Muscle layer of duodenum (tissue), 2 donors: ENCODE data around the gene GBF1.

Experiments used
- H3K27ac ChIP-seq: one replicate; pipeline ENCODE4 v1.7.0; 2013; ENCODE audit warnings: mild to moderate bottlenecking, low read length
- H3K27me3 ChIP-seq: one replicate; pipeline ENCODE4 v1.7.0; 2013; ENCODE audit warnings: low read depth, mild to moderate bottlenecking, control low read depth, low read length
- H3K36me3 ChIP-seq, 2 donors: one replicate each; pipeline ENCODE4 v1.7.0; 2013; ENCODE audit warnings: low read length in 2 of 2, control low read depth in 1 of 2, mild to moderate bottlenecking in 1 of 2; ENCODE audit not compliant: insufficient read depth in 2 of 2, control insufficient read depth in 1 of 2
- H3K4me1 ChIP-seq, 2 donors: one replicate each; pipeline ENCODE4 v1.7.0; 2013; ENCODE audit warnings: low read length in 2 of 2, mild to moderate bottlenecking in 2 of 2, control low read depth in 1 of 2, moderate library complexity in 1 of 2; ENCODE audit not compliant: insufficient read depth in 2 of 2, control insufficient read depth in 1 of 2
- H3K4me3 ChIP-seq, 2 donors: one replicate each; pipeline ENCODE4 v1.7.0; 2013; ENCODE audit warnings: low read length in 2 of 2, low read depth in 1 of 2, mild to moderate bottlenecking in 1 of 2
- H3K9me3 ChIP-seq, 2 donors: one replicate each; pipeline ENCODE4 v1.7.0; 2013; ENCODE audit warnings: low read length in 2 of 2, control low read depth in 1 of 2, mild to moderate bottlenecking in 1 of 2; ENCODE audit not compliant: control insufficient read depth in 1 of 2
- donor health status: healthy.

GBF1 gene

DNA sequence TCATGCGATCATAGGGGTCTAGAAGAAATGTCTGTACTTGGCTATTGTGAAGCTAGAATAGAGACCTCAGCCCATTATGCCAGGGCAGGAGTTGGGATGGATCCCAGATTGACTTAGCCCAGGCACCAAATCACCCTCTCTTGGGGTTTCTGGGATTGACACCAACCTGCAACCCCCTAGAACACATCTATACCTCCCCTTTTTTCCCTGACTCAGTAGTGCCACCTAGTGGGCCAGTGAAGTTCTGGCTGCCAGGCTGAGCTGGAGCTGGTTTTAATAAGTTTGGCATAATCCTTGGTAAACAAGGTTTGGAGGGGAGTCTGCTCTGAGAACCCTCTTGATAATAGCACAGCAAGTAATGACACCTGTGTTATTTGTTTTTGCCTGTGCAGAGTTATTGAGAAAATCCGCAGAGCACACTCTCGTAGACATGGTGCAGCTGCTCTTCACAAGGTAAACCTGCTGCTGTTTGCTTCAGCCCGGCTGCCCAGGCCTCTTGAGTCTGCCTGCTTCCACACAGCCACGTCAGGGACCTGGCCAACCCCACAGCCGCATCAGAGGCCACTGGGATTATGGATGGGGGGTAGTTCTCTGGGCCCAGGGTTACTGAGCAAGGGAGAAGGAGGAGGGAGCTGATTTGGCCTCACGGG is 106.9 kb downstream of the GBF1 start:
- no peaks in the 10 kb centered on the region for H3K9me3 ChIP-seq
- peaks cover 38 to 43% of the 10 kb centered on the region in 2 donors for H3K36me3 ChIP-seq
- H3K4me3 ChIP-seq, result no peak overlapping the region
- H3K27me3 ChIP-seq, result no peaks in the 10 kb centered on the region
- no peaks in the 10 kb centered on the region for H3K4me1 ChIP-seq
- no peak overlapping the region for H3K27ac ChIP-seq

- Histone ChIP-seq H3K4me3 (no peak overlapping the region), H3K36me3 (peaks cover 59 to 64% of the 10 kb centered on the region in 2 donors), H3K4me1 (no peaks in the 10 kb centered on the region), H3K9me3 (no peaks in the 10 kb centered on the region), H3K27ac (no peak overlapping the region), H3K27me3 (no peaks in the 10 kb centered on the region)
These were observed 109.1 kb downstream of the GBF1 start for GRCh38 chr10:102354451-102354850.

DNA sequence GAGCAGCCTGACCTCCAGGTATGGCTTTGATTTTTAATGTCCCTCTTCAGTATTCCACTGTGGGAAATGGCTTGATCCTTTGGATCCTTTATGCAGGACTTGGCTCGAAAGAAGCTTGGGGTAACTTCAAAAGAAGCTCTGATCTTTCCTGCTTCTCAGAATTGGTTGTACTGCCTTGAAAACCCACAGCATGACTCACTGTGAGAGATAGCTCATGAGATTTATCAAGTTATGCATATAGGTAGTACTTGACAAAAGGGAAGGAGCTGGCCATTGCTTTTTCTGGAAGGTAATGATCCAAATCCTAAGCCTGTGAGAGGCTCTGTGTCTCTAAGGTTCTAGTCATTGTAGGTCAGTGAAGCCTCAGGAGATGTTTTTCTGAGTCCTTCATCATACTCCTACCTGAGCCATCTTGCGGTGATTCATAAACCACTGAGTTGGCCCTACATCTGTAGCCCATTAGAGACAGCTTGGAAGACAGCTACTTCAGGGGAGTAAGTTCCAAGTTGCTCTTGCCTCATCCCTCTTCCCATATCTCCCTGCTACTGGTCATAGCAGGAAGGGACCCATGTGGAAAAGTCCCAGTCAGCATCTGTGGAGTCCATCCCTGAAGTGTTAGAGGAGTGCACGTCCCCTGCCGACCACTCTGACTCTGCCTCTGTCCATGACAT is 113.5 kb downstream of the GBF1 start:
- Histone ChIP-seq H3K27me3 (no peaks in the 10 kb centered on the region), H3K36me3 (peaks cover 71 to 78% of the 10 kb centered on the region in 2 donors), H3K4me1 (no peaks in the 10 kb centered on the region), H3K4me3 (no peak overlapping the region), H3K27ac (no peak overlapping the region), H3K9me3 (no peaks in the 10 kb centered on the region)

DNA sequence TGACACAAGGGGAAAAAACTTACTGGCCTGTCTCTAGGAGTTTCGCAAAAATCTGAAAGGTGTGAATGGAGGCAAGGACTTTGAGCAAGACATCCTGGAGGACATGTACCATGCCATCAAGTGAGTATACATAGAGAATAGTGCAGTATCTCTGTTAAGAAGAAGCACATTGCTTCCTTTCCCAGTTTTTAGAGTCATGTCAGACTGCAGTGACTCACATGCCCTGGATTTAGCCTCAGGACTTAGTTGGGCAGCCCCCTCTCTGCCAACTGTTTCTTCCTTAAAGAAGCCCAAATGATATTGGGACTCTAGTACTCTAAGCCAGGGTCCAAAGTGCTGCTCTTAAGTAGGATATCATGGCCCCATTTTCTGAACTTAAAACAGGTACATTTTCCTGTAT is 122.1 kb downstream of the GBF1 start:
- Histone ChIP-seq H3K36me3 (peaks cover 74 to 94% of the 10 kb centered on the region in 2 donors), H3K27me3 (no peaks in the 10 kb centered on the region), H3K27ac (no peak overlapping the region), H3K4me1 (no peaks in the 10 kb centered on the region), H3K4me3 (no peak overlapping the region), H3K9me3 (peaks cover 0 to 6% of the 10 kb centered on the region in 2 donors)

DNA sequence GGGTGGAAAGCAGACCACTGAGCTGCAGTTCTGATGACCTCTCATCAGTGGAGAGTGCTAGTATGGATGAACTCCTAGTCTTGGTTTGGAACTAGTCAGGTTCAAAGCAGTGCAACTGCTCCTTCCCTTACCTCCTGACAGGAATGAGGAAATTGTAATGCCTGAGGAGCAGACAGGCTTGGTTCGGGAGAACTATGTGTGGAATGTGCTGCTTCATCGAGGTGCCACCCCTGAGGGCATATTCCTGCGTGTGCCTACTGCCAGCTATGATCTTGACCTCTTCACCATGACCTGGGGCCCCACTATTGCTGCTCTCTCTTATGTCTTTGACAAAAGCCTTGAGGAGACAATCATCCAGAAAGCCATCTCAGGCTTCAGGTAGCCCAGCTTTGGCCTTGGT is 122.7 kb downstream of the GBF1 start:
- Histone ChIP-seq H3K27ac (no peak overlapping the region), H3K4me1 (no peaks in the 10 kb centered on the region), H3K4me3 (no peak overlapping the region), H3K27me3 (no peaks in the 10 kb centered on the region), H3K9me3 (peaks cover 0 to 6% of the 10 kb centered on the region in 2 donors), H3K36me3 (peaks cover 73 to 92% of the 10 kb centered on the region in 2 donors)

DNA sequence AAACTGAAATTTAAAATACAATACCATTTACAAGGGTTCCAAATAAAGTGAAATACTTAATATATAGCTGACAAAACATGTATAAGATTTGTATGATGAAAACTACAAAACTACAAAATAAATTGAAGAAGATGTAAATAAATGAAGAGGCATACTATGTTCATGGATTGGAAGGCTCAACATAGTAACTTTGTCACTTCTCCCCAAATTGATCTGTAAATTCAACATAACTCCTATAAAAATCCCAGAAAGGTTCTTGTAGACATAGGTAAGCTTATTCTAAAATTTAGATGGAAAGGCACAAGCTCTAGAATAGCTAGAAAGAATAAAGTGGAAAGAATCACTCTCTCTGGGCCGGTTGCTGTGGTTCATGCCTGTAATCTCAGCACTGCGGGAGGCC is 126.0 kb downstream of the GBF1 start:
- H3K27me3 ChIP-seq, result no peaks in the 10 kb centered on the region
- no peak overlapping the region for H3K27ac ChIP-seq
- H3K4me3 ChIP-seq, result no peak overlapping the region
- peaks cover 70 to 90% of the 10 kb centered on the region in 2 donors for H3K36me3 ChIP-seq
- H3K9me3 ChIP-seq, result peaks cover 0 to 6% of the 10 kb centered on the region in 2 donors
- no peaks in the 10 kb centered on the region for H3K4me1 ChIP-seq

DNA sequence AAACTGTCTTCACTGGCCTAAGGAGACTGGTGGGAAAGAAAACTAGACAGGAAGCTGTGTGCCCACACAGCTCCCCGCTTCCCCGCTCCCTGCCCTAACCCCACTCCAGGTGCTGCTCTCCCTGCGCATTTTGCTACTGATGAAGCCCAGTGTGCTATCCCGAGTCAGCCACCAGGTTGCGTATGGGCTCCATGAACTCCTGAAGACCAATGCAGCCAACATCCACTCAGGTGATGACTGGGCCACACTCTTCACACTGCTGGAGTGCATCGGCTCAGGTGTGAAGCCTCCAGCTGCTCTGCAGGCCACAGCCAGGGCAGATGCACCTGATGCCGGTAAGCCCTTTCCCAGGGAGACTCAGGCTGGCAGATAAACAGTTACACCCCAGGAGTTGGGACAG is 129.9 kb downstream of the GBF1 start:
- H3K27me3 ChIP-seq, result no peaks in the 10 kb centered on the region
- peaks cover 54 to 80% of the 10 kb centered on the region in 2 donors for H3K36me3 ChIP-seq
- H3K9me3 ChIP-seq, result peaks cover 0 to 6% of the 10 kb centered on the region in 2 donors
- H3K4me1 ChIP-seq, result no peaks in the 10 kb centered on the region
- H3K4me3 ChIP-seq, result no peak overlapping the region
- H3K27ac ChIP-seq, result no peak overlapping the region

- H3K36me3 ChIP-seq, result peaks cover 52 to 79% of the 10 kb centered on the region in 2 donors
- H3K9me3 ChIP-seq, result peaks cover 0 to 4% of the 10 kb centered on the region in 2 donors
These were observed 130.5 kb downstream of the GBF1 start for GRCh38 chr10:102375867-102376266.

DNA sequence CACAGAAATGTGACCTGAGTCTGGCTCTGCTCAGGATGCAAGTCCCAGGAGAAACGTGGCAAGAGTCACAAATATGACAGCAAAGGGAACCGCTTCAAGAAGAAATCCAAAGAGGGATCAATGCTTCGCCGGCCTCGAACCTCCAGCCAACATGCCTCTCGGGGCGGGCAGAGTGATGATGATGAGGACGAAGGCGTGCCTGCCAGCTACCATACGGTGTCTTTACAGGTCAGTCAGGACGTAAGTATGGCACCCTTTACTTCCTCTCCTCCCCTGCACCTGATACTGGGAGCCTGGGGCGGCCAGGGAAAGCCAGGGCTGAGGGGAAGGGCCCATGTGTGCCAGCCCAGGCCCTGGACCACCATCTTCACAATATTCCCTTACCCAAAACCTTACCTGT is 131.6 kb downstream of the GBF1 start:
- H3K36me3 ChIP-seq, result peaks cover 50 to 78% of the 10 kb centered on the region in 2 donors

More at GRCh38 chr10:102375867-102376266, 130.5 kb downstream of the GBF1 start:
- no peaks in the 10 kb centered on the region for H3K27me3 ChIP-seq
- no peaks in the 10 kb centered on the region for H3K4me1 ChIP-seq
- no peak overlapping the region for H3K4me3 ChIP-seq
- no peak overlapping the region for H3K27ac ChIP-seq

GRCh38 chr10:102379383-102379782 is 134.1 kb downstream of the GBF1 start:
- Histone ChIP-seq H3K9me3 (no peaks in the 10 kb centered on the region), H3K36me3 (peaks cover 50 to 77% of the 10 kb centered on the region in 2 donors), H3K27me3 (no peaks in the 10 kb centered on the region), H3K4me3 (no peak overlapping the region), H3K27ac (no peak overlapping the region), H3K4me1 (no peaks in the 10 kb centered on the region)

More for the DNA sequence above, 131.6 kb downstream of the GBF1 start:
- Histone ChIP-seq H3K4me3 (no peak overlapping the region), H3K9me3 (no peaks in the 10 kb centered on the region), H3K4me1 (no peaks in the 10 kb centered on the region), H3K27me3 (no peaks in the 10 kb centered on the region), H3K27ac (no peak overlapping the region)

DNA sequence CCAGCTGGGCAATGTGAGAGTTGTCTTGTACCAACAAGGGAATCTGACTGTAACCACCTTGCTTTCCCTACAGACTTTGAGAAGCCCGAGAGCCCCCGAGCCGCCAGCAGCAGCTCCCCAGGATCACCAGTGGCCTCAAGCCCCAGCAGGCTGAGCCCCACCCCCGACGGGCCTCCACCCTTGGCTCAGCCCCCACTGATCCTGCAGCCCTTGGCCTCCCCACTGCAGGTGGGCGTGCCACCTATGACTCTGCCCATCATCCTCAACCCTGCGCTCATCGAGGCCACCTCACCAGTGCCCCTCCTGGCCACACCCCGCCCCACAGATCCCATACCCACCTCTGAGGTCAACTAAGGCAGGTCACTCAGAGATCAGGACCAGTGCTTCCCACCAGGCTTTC is 136.7 kb downstream of the GBF1 start:
- no peaks in the 10 kb centered on the region for H3K9me3 ChIP-seq
- peaks cover 31 to 54% of the 10 kb centered on the region in 2 donors for H3K36me3 ChIP-seq
- H3K4me1 ChIP-seq, result peaks cover 0 to 4% of the 10 kb centered on the region in 2 donors
- no peak overlapping the region for H3K4me3 ChIP-seq
- H3K27ac ChIP-seq, result no peak overlapping the region
- no peaks in the 10 kb centered on the region for H3K27me3 ChIP-seq
